ENCODE results near the gene WIPF1. TPM values are rescaled to one million over a fixed set of nuclear protein-coding genes. Genes with fewer than 3 reads are reported as not detected.
A peak's percentile ranks its signal among the peaks of the same experiment; 100 is the strongest.

WIPF1 gene
- total and polyA plus RNA-seq, 2 experiments from 2014 or later, result 20.1 to 32.7 TPM

DNA sequence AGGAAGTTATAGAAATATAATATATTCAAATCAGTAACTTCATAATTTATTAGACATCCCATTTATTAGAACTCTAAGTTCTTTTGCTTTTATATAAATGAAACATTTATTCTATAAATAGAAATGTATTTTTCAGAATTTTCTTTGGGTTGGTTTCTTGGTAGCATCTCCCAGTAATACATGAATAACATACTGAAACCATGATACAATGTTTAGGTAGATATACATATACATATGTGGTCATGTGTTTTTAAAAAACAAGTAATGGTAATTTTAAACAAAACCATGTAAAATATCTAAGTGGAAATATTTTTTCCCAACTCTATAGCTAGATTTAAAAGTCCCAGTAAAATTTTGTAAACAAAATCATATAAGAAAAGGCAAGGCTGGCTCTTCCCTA, 36.9 kb downstream of the WIPF1 start:
- TF ChIP-seq EZH2phosphoT487 (IDR thresholded peaks at IDR 0.05; ENCODE audit: low read depth, severe bottlenecking, unreplicated experiment), result no peak
- no peak for TF ChIP-seq EZH2 (IDR thresholded peaks at IDR 0.05; ENCODE audit: borderline replicate concordance)
- no peak for TF ChIP-seq CTCF (IDR thresholded peaks at IDR 0.05; ENCODE audit: poor library complexity)
- no peak overlapping the region for H2AFZ ChIP-seq
- peak overlapping the region; percentile 29 for H3K27ac ChIP-seq
- no peaks in the 10 kb centered on the region for H3K79me2 ChIP-seq
- no peaks in the 10 kb centered on the region for H3K9me2 ChIP-seq (replicated peaks; ENCODE audit: insufficient read depth)
- no peaks in the 10 kb centered on the region for H3K4me1 ChIP-seq (ENCODE audit: insufficient read depth)
- H3K4me3 ChIP-seq, result no peak overlapping the region
- DNase-seq (ENCODE audit: low spot score), result no peak
- H3K9me3 ChIP-seq (ENCODE audit: low read depth), result no peaks in the 10 kb centered on the region
- no peaks in the 10 kb centered on the region for H3K27me3 ChIP-seq
- no peak overlapping the region for H3K4me2 ChIP-seq
- H3K36me3 ChIP-seq (replicated peaks; ENCODE audit: insufficient read depth, low read depth), result no peaks in the 10 kb centered on the region
- no peaks in the 10 kb centered on the region for H4K20me1 ChIP-seq (ENCODE audit: insufficient read depth, poor library complexity, severe bottlenecking)

GRCh38 chr2:174555998-174556397, 41.6 kb downstream of the WIPF1 start:
- 80% methylated on average over 4 of the region's 4 CpGs for WGBS (ENCODE audit: low lambda C conversion rate, missing lambda C conversion rate)
- Histone ChIP-seq H3K4me3 (no peak overlapping the region), H3K4me1 (ENCODE audit: insufficient read depth) (no peaks in the 10 kb centered on the region), H4K20me1 (ENCODE audit: insufficient read depth, poor library complexity, severe bottlenecking) (no peaks in the 10 kb centered on the region), H2AFZ (no peak overlapping the region), H3K27ac (no peak overlapping the region), H3K36me3 (replicated peaks; ENCODE audit: insufficient read depth, low read depth) (no peaks in the 10 kb centered on the region), H3K9me2 (replicated peaks; ENCODE audit: insufficient read depth) (no peaks in the 10 kb centered on the region), H3K9me3 (ENCODE audit: low read depth) (no peaks in the 10 kb centered on the region), H3K27me3 (no peaks in the 10 kb centered on the region), H3K79me2 (no peaks in the 10 kb centered on the region), H3K4me2 (no peak overlapping the region)
- DNase-seq (ENCODE audit: low spot score), result no peak
- TF ChIP-seq EZH2 (IDR thresholded peaks at IDR 0.05; ENCODE audit: borderline replicate concordance) (no peak), CTCF (IDR thresholded peaks at IDR 0.05; ENCODE audit: poor library complexity) (no peak), EZH2phosphoT487 (IDR thresholded peaks at IDR 0.05; ENCODE audit: low read depth, severe bottlenecking, unreplicated experiment) (no peak)

DNA sequence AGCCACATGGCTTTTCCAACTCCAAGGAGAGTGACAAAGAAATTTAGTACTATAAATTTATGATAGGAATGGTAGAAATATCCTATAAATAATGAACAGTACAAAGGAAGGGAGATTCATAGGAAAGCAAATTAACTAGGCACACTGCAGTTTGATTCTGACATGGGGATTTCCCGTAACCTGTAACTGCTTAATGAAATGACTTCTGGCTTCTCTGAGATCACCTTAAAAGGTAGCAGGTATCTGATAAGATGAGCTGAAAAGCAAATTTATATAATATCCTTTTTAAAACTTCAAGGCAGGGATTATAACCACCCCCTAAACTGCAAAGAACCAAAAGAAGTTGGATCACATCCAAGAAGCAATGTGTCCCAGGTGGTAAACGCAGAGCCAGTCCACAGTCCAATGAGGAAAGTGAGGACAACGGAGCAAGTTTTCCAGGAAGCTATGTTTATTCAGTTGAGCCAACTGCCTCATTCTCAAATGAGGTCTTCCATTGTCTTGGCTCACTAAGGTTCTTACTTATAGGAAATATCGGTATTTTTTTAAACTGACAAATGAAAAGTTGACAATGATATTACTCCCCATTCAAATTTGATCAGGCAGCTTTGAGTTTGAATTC, 43.0 kb downstream of the WIPF1 start:
- Histone ChIP-seq H3K27ac (no peak overlapping the region), H4K20me1 (ENCODE audit: insufficient read depth, poor library complexity, severe bottlenecking) (no peaks in the 10 kb centered on the region), H3K79me2 (no peaks in the 10 kb centered on the region), H3K4me3 (no peak overlapping the region), H3K27me3 (no peaks in the 10 kb centered on the region), H3K9me2 (replicated peaks; ENCODE audit: insufficient read depth) (no peaks in the 10 kb centered on the region), H3K9me3 (ENCODE audit: low read depth) (no peaks in the 10 kb centered on the region), H3K4me2 (no peak overlapping the region), H3K4me1 (ENCODE audit: insufficient read depth) (no peaks in the 10 kb centered on the region), H3K36me3 (replicated peaks; ENCODE audit: insufficient read depth, low read depth) (no peaks in the 10 kb centered on the region), H2AFZ (no peak overlapping the region)
- 71% methylated on average over 4 of the region's 4 CpGs for WGBS (ENCODE audit: low lambda C conversion rate, missing lambda C conversion rate)
- TF ChIP-seq EZH2 (IDR thresholded peaks at IDR 0.05; ENCODE audit: borderline replicate concordance) (no peak), CTCF (IDR thresholded peaks at IDR 0.05; ENCODE audit: poor library complexity) (no peak), EZH2phosphoT487 (IDR thresholded peaks at IDR 0.05; ENCODE audit: low read depth, severe bottlenecking, unreplicated experiment) (no peak)
- no peak for DNase-seq (ENCODE audit: low spot score)

All from hepatocyte (in vitro differentiated cells).